ENCODE results near the gene CMSS1.

CMSS1 gene

DNA sequence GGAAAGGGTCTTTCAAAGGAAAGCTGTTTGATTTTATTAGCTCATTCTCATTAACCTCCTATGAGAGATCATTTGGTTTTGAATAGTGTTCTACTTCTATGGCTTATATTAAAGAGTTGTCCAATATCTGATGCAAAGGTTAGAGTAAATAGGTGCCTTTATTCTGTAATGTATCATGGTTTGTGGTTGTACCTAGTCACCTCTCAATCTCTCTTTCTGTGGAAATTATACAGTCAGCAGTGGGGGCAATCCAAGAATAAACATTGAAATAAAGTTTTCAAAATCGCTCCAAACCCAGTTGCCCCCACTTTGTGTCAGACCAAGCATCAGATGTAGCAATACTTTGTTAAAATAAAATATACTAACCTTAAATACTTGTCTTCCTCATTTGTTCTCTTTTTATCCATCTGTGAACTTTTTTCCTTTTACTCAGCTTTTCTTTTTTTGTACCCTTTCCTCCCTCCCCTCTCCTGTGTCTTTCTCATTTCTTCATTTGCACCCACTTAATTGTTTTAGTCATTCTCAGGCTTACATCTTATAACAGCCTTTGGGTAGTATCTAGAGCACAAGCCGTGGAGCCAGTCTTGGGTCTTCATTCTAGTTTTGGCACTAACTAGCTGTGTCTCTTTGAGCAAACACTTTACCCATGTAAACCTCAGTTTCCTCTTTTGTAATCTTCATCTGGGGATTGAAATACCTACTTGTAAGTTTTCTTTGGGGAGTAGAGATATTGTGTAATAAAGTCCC is 16.7 kb downstream of the CMSS1 start:
- H3K4me1 ChIP-seq (ENCODE audit: insufficient read depth, low read length, severe bottlenecking) = no peaks in the 10 kb centered on the region
- H3K27ac ChIP-seq (ENCODE audit: low read depth, low read length, poor library complexity, severe bottlenecking) = no peak overlapping the region
- H3K9me2 ChIP-seq (ENCODE audit: low read depth, low read length) = no peaks in the 10 kb centered on the region
- no peaks in the 10 kb centered on the region for H3K9me3 ChIP-seq (ENCODE audit: low read length)
- H3K36me3 ChIP-seq (ENCODE audit: insufficient read depth, low read length) = no peaks in the 10 kb centered on the region
- no peak overlapping the region for H3K4me3 ChIP-seq (ENCODE audit: low read depth, low read length, poor library complexity, severe bottlenecking)
- H3K4me2 ChIP-seq (ENCODE audit: low read length) = no peak overlapping the region
- no peak overlapping the region for H2AFZ ChIP-seq (ENCODE audit: low read length)
- no peak overlapping the region for H3K9ac ChIP-seq (ENCODE audit: low read length)
- H3K27me3 ChIP-seq (ENCODE audit: insufficient read depth, low read length) = no peaks in the 10 kb centered on the region
- no peaks in the 10 kb centered on the region for H3F3A ChIP-seq (ENCODE audit: insufficient read depth, low read length)
- H3K79me2 ChIP-seq (ENCODE audit: insufficient read depth, low read length) = no peaks in the 10 kb centered on the region
- TF ChIP-seq, protein P1, sequence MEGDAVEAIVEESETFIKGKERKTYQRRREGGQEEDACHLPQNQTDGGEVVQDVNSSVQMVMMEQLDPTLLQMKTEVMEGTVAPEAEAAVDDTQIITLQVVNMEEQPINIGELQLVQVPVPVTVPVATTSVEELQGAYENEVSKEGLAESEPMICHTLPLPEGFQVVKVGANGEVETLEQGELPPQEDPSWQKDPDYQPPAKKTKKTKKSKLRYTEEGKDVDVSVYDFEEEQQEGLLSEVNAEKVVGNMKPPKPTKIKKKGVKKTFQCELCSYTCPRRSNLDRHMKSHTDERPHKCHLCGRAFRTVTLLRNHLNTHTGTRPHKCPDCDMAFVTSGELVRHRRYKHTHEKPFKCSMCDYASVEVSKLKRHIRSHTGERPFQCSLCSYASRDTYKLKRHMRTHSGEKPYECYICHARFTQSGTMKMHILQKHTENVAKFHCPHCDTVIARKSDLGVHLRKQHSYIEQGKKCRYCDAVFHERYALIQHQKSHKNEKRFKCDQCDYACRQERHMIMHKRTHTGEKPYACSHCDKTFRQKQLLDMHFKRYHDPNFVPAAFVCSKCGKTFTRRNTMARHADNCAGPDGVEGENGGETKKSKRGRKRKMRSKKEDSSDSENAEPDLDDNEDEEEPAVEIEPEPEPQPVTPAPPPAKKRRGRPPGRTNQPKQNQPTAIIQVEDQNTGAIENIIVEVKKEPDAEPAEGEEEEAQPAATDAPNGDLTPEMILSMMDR (IDR thresholded peaks at IDR 0.05; ENCODE audit: low read length) = no peak
- no peak for TF ChIP-seq EZH2 (IDR thresholded peaks at IDR 0.05; ENCODE audit: borderline replicate concordance, low read length)
- H4K20me1 ChIP-seq (ENCODE audit: insufficient read depth, low read length) = no peaks in the 10 kb centered on the region

DNA sequence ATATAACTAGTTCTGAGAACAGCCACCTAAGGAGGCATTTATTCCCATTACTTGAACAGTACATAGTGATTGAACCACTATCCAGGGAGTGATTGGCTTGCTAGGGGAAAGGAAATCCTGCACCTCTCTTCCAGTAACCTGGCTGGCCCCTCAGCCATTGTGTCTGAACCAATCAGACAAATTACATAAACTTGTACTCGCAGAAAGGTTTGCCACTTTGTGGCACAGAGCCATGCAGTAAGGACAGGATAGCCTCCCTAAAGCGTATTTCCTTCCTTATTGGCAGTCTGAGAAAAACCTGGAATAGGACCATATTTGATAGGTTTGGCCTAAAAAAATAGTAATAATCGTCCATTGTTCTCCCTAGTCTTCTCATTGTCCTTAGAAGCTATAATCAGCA is 19.0 kb downstream of the CMSS1 start:
- no peaks in the 10 kb centered on the region for H3K79me2 ChIP-seq (ENCODE audit: insufficient read depth, low read length)
- TF ChIP-seq EZH2 (IDR thresholded peaks at IDR 0.05; ENCODE audit: borderline replicate concordance, low read length) = no peak
- TF ChIP-seq, protein P1 (IDR thresholded peaks at IDR 0.05; ENCODE audit: low read length) = no peak

DNA sequence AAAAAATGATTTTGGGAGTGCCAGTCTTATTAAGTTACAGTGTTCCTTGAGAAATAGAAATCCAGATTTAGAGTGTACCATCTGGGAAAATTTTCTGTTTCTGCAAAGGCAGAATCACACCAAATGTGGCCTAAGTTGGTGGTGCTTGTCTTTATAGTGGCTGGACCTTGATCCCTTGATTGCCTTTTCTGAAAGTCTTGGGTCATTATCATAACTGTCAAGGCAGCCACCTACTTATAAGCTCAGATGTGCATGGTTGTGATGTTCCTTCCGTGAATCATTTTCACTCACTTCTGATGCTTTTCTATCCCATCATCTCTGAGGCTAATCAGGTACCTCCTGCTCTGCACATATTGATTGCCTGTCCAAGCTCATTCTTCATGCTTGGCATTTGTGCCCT is 20.1 kb downstream of the CMSS1 start:
- Histone ChIP-seq H3K9me2 (ENCODE audit: low read depth, low read length) (no peaks in the 10 kb centered on the region), H3K36me3 (ENCODE audit: insufficient read depth, low read length) (no peaks in the 10 kb centered on the region), H3F3A (ENCODE audit: insufficient read depth, low read length) (no peaks in the 10 kb centered on the region), H3K4me2 (ENCODE audit: low read length) (no peak overlapping the region), H4K20me1 (ENCODE audit: insufficient read depth, low read length) (no peaks in the 10 kb centered on the region), H3K27me3 (ENCODE audit: insufficient read depth, low read length) (no peaks in the 10 kb centered on the region), H3K79me2 (ENCODE audit: insufficient read depth, low read length) (no peaks in the 10 kb centered on the region), H3K27ac (ENCODE audit: low read depth, low read length, poor library complexity, severe bottlenecking) (no peak overlapping the region), H3K9me3 (ENCODE audit: low read length) (no peaks in the 10 kb centered on the region), H3K4me3 (ENCODE audit: low read depth, low read length, poor library complexity, severe bottlenecking) (no peak overlapping the region), H3K9ac (ENCODE audit: low read length) (no peak overlapping the region), H3K4me1 (ENCODE audit: insufficient read depth, low read length, severe bottlenecking) (no peaks in the 10 kb centered on the region), H2AFZ (ENCODE audit: low read length) (no peak overlapping the region)
- no peak for TF ChIP-seq EZH2 (IDR thresholded peaks at IDR 0.05; ENCODE audit: borderline replicate concordance, low read length)
- TF ChIP-seq, protein P1 (IDR thresholded peaks at IDR 0.05; ENCODE audit: low read length) = no peak

More for the DNA sequence above, 19.0 kb downstream of the CMSS1 start:
- Histone ChIP-seq H3K4me2 (ENCODE audit: low read length) (no peak overlapping the region), H3F3A (ENCODE audit: insufficient read depth, low read length) (no peaks in the 10 kb centered on the region), H3K4me1 (ENCODE audit: insufficient read depth, low read length, severe bottlenecking) (no peaks in the 10 kb centered on the region), H4K20me1 (ENCODE audit: insufficient read depth, low read length) (no peaks in the 10 kb centered on the region), H3K9me3 (ENCODE audit: low read length) (no peaks in the 10 kb centered on the region), H3K9me2 (ENCODE audit: low read depth, low read length) (no peaks in the 10 kb centered on the region), H3K4me3 (ENCODE audit: low read depth, low read length, poor library complexity, severe bottlenecking) (no peak overlapping the region), H2AFZ (ENCODE audit: low read length) (no peak overlapping the region), H3K27me3 (ENCODE audit: insufficient read depth, low read length) (no peaks in the 10 kb centered on the region), H3K36me3 (ENCODE audit: insufficient read depth, low read length) (no peaks in the 10 kb centered on the region), H3K9ac (ENCODE audit: low read length) (no peak overlapping the region), H3K27ac (ENCODE audit: low read depth, low read length, poor library complexity, severe bottlenecking) (no peak overlapping the region)

Measured in OCI-LY1 (cell line).